HepG2 (cell line): Measurements from ENCODE around the gene MRPL27. TPM values are rescaled to one million over a fixed set of nuclear protein-coding genes. Genes with fewer than 3 reads are reported as not detected.

ENCODE experiments used
- AGO1 ChIP-seq: fragments of 200-400 bp; formaldehyde crosslinking; IDR thresholded peaks from 2 replicates; pipeline ENCODE4 v1.6.1; 2017; ENCODE audit warnings: mild to moderate bottlenecking, low read depth, low read length, moderate library complexity; ENCODE audit not compliant: poor library complexity, severe bottlenecking
- BRCA1 ChIP-seq: sonication (generic); formaldehyde crosslinking; IDR thresholded peaks from 2 replicates; pipeline ENCODE4 v1.4.0; 2020; ENCODE audit warnings: missing genetic modification reagents
- MXD4 ChIP-seq: IDR thresholded peaks from 2 replicates; pipeline ENCODE4 v1.6.1; 2016; ENCODE audit warnings: mild to moderate bottlenecking, missing biosample characterization, missing genetic modification reagents
- NFE2 ChIP-seq: sonication (generic); formaldehyde crosslinking; IDR thresholded peaks from 2 replicates; pipeline ENCODE4 v1.4.0; 2020; ENCODE audit warnings: missing genetic modification reagents
- PAX8 ChIP-seq: sonication (generic); formaldehyde crosslinking; IDR thresholded peaks from 2 replicates; pipeline ENCODE4 v1.8.0; 2022; ENCODE audit warnings: mild to moderate bottlenecking, missing genetic modification reagents, borderline replicate concordance
- POLR2G ChIP-seq: fragments of 200-400 bp; formaldehyde crosslinking; IDR thresholded peaks from 2 replicates; pipeline ENCODE4 v1.6.1; 2018; ENCODE audit warnings: mild to moderate bottlenecking, low read depth, low read length, moderate library complexity
- REL ChIP-seq: sonication (generic); formaldehyde crosslinking; conservative IDR thresholded peaks from 2 replicates; pipeline ENCODE4 v1.8.0; 2022; ENCODE audit warnings: mild to moderate bottlenecking, missing genetic modification reagents, moderate library complexity
- SUZ12 ChIP-seq: fragments of 150-350 bp; IDR thresholded peaks from 2 replicates; pipeline ENCODE4 v1.6.1; 2014; ENCODE audit warnings: low read depth, low read length
- ZBTB21 ChIP-seq: sonication (generic); formaldehyde crosslinking; IDR thresholded peaks from 2 replicates; pipeline ENCODE4 v1.4.0; 2020; ENCODE audit warnings: missing genetic modification reagents
- ZC3H13 ChIP-seq: sonication (generic); formaldehyde crosslinking; IDR thresholded peaks from 2 replicates; pipeline ENCODE4 v1.8.1; 2023; ENCODE audit warnings: mild to moderate bottlenecking, missing genetic modification reagents, moderate library complexity
- ZNF235 ChIP-seq: sonication (generic); formaldehyde crosslinking; IDR thresholded peaks from 2 replicates; pipeline ENCODE4 v1.8.1; 2023; ENCODE audit warnings: mild to moderate bottlenecking, missing genetic modification reagents, borderline replicate concordance
- ZNF501 ChIP-seq: sonication (generic); formaldehyde crosslinking; IDR thresholded peaks from 2 replicates; pipeline ENCODE4 v1.5.1; 2020; ENCODE audit warnings: mild to moderate bottlenecking, moderate library complexity, missing genetic modification reagents
- ZNF83 ChIP-seq: sonication (generic); formaldehyde crosslinking; IDR thresholded peaks from 2 replicates; pipeline ENCODE4 v1.4.0; 2020; ENCODE audit warnings: missing genetic modification reagents, mild to moderate bottlenecking, borderline replicate concordance
- ZNF839 ChIP-seq: sonication (generic); formaldehyde crosslinking; IDR thresholded peaks from 2 replicates; pipeline ENCODE4 v1.4.0; 2020; ENCODE audit warnings: missing genetic modification reagents, mild to moderate bottlenecking, borderline replicate concordance
- polyA plus RNA-seq, 8 experiments: library from polyadenylated mRNA; depleted of rRNA in 3 of 8; stranded (reverse) in 7 of 8; unstranded in 1 of 8; fragments of >200 nt; fragmentation: Illumina TruSeq in 4 of 8; extraction: Trizol in 4 of 8; gene quantifications; 2 replicates each; pipeline versions ENCODE4 v1.2.1 to v1.2.3, GENCODE V29; 2011 to 2016; ENCODE audit warnings: low read depth in 4 of 8, missing spikeins in 1 of 8, mixed read lengths in 1 of 8; ENCODE audit not compliant: insufficient read depth in 1 of 8
- total RNA-seq, 5 experiments: library from RNA; depleted of rRNA; stranded (reverse); fragments of >200 nt; fragmentation: Illumina TruSeq; extraction: Trizol; gene quantifications; 2 replicates each; pipeline ENCODE4 v1.2.3, GENCODE V29; 2016; ENCODE audit warnings: low read depth in 1 of 5
- TF ChIP-seq, protein P1 (sequence below): IDR thresholded peaks from 2 replicates; pipeline ENCODE4 v1.6.1; 2016; ENCODE audit warnings: control low read depth
- TF ChIP-seq, protein P2 (sequence below): sonication (generic); formaldehyde crosslinking; IDR thresholded peaks from 2 replicates; pipeline ENCODE4 v1.4.0; 2020; ENCODE audit warnings: mild to moderate bottlenecking, missing genetic modification reagents
- TF ChIP-seq, protein P3 (sequence below): sonication (generic); formaldehyde crosslinking; IDR thresholded peaks from 2 replicates; pipeline ENCODE4 v1.8.0; 2022; ENCODE audit warnings: mild to moderate bottlenecking, missing genetic modification reagents
- TF ChIP-seq, protein P4 (sequence below): sonication (generic); formaldehyde crosslinking; IDR thresholded peaks from 2 replicates; pipeline ENCODE4 v1.8.1; 2023; ENCODE audit warnings: missing genetic modification reagents, inconsistent platforms, borderline replicate concordance
- TF ChIP-seq, protein P5 (sequence below): sonication (generic); formaldehyde crosslinking; IDR thresholded peaks from 2 replicates; pipeline ENCODE4 v1.9.0; 2021; ENCODE audit warnings: missing genetic modification reagents, borderline replicate concordance

Gene MRPL27
- total and polyA plus RNA-seq, 2 of the 13 experiments (the other 11 are each of a cell fraction or from before 2014, with no cell fraction given), result 137 to 217 TPM

DNA sequence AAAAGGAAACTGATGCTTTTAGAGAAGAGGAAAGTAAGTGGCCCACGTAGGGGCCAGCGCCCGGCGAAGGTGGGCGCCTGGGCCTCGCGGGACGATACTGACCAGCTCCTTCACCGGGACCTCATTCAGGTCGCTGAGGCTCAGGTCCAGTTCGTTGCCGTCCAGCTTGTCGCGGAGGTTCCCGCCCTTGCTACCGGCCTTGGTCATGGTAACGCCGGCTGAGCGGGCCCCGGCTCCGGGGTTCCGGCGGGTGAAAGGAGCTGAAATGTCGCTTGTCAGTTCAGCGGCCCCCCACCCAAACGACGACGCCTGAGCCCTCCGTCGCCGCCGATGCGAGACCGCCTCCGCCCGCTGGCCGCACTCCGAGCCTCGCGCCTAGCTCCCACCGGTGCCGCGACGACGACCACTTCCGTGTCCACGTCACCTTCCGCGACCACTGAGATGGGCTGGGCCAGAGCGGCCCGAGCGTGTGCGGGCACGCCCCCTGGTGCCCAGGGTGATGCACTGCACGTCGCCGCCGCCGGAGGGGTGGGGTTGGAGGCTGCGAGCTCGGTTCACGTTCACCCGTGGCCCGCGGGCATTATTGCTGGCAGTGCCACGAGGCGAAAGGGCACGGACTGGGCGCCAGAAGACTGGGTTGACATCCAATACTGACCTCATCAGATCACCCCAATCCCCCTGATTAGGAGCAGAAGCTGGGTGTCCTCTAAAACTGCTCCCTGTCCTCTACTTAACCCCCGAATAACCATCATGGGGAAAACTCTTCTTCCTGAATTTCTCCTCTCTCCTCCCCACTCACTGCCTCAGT, 24.3 kb upstream of the MRPL27 start, which contains the start of gene LRRC59 (continued):
- peak; percentile 97 for TF ChIP-seq ZNF83 (CRISPR knock-in tag)
- TF ChIP-seq ZNF235, result no peak; the same call in 1 of the 2 replicates
- peak; percentile 92 for TF ChIP-seq ZNF839 (CRISPR knock-in tag)
- TF ChIP-seq, protein P1, sequence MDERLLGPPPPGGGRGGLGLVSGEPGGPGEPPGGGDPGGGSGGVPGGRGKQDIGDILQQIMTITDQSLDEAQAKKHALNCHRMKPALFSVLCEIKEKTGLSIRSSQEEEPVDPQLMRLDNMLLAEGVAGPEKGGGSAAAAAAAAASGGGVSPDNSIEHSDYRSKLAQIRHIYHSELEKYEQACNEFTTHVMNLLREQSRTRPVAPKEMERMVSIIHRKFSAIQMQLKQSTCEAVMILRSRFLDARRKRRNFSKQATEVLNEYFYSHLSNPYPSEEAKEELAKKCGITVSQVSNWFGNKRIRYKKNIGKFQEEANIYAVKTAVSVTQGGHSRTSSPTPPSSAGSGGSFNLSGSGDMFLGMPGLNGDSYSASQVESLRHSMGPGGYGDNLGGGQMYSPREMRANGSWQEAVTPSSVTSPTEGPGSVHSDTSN (CRISPR knock-in tag), result no peak
- peak; percentile 96 for TF ChIP-seq ZC3H13 (CRISPR knock-in tag)
- TF ChIP-seq ZNF501 (CRISPR knock-in tag), result peak; percentile 97
- no peak for TF ChIP-seq SUZ12
- TF ChIP-seq MXD4 (CRISPR knock-in tag), result peak; percentile 98
- TF ChIP-seq, protein P2, sequence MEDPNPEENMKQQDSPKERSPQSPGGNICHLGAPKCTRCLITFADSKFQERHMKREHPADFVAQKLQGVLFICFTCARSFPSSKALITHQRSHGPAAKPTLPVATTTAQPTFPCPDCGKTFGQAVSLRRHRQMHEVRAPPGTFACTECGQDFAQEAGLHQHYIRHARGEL (CRISPR knock-in tag), result peak; percentile 85; the same call in 1 of the 2 replicates
- TF ChIP-seq NFE2 (CRISPR knock-in tag), result peak; percentile 54; the same call in 1 of the 2 replicates
- peak; percentile 88; the same call in 1 of the 2 replicates for TF ChIP-seq BRCA1 (CRISPR knock-in tag)
- TF ChIP-seq PAX8 (CRISPR knock-in tag), result 0 out of 2 replicates have a peak, but pooled peaks have one; percentile 62
- TF ChIP-seq, protein P3, sequence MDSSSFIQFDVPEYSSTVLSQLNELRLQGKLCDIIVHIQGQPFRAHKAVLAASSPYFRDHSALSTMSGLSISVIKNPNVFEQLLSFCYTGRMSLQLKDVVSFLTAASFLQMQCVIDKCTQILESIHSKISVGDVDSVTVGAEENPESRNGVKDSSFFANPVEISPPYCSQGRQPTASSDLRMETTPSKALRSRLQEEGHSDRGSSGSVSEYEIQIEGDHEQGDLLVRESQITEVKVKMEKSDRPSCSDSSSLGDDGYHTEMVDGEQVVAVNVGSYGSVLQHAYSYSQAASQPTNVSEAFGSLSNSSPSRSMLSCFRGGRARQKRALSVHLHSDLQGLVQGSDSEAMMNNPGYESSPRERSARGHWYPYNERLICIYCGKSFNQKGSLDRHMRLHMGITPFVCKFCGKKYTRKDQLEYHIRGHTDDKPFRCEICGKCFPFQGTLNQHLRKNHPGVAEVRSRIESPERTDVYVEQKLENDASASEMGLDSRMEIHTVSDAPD, result no peak; the same call in none of the 2 replicates
- TF ChIP-seq, protein P4, sequence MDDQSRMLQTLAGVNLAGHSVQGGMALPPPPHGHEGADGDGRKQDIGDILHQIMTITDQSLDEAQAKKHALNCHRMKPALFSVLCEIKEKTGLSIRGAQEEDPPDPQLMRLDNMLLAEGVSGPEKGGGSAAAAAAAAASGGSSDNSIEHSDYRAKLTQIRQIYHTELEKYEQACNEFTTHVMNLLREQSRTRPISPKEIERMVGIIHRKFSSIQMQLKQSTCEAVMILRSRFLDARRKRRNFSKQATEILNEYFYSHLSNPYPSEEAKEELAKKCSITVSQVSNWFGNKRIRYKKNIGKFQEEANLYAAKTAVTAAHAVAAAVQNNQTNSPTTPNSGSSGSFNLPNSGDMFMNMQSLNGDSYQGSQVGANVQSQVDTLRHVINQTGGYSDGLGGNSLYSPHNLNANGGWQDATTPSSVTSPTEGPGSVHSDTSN, result no peak
- TF ChIP-seq REL (CRISPR knock-in tag), result peak; percentile 94
- TF ChIP-seq AGO1, result peak; percentile 31
- peak; percentile 93 for TF ChIP-seq POLR2G
- TF ChIP-seq, protein P5, sequence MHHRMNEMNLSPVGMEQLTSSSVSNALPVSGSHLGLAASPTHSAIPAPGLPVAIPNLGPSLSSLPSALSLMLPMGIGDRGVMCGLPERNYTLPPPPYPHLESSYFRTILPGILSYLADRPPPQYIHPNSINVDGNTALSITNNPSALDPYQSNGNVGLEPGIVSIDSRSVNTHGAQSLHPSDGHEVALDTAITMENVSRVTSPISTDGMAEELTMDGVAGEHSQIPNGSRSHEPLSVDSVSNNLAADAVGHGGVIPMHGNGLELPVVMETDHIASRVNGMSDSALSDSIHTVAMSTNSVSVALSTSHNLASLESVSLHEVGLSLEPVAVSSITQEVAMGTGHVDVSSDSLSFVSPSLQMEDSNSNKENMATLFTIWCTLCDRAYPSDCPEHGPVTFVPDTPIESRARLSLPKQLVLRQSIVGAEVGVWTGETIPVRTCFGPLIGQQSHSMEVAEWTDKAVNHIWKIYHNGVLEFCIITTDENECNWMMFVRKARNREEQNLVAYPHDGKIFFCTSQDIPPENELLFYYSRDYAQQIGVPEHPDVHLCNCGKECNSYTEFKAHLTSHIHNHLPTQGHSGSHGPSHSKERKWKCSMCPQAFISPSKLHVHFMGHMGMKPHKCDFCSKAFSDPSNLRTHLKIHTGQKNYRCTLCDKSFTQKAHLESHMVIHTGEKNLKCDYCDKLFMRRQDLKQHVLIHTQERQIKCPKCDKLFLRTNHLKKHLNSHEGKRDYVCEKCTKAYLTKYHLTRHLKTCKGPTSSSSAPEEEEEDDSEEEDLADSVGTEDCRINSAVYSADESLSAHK (CRISPR knock-in tag), result no peak; the same call in 1 of the 2 replicates
- TF ChIP-seq ZBTB21, result peak; percentile 55
